NCI-H1930 (cell line): Measurements from ENCODE around the gene USP9Y.
"Not testable (repeated sequence)": the region's sequence is repeated elsewhere in the genome, so short reads cannot be mapped to it uniquely, and the experiment has no call there.

Experiments
- DNase-seq, 2 experiments: peaks; one replicate each; lab custom pipeline; 2025; lab: John Stamatoyannopoulos, UW

Gene USP9Y, protein sequence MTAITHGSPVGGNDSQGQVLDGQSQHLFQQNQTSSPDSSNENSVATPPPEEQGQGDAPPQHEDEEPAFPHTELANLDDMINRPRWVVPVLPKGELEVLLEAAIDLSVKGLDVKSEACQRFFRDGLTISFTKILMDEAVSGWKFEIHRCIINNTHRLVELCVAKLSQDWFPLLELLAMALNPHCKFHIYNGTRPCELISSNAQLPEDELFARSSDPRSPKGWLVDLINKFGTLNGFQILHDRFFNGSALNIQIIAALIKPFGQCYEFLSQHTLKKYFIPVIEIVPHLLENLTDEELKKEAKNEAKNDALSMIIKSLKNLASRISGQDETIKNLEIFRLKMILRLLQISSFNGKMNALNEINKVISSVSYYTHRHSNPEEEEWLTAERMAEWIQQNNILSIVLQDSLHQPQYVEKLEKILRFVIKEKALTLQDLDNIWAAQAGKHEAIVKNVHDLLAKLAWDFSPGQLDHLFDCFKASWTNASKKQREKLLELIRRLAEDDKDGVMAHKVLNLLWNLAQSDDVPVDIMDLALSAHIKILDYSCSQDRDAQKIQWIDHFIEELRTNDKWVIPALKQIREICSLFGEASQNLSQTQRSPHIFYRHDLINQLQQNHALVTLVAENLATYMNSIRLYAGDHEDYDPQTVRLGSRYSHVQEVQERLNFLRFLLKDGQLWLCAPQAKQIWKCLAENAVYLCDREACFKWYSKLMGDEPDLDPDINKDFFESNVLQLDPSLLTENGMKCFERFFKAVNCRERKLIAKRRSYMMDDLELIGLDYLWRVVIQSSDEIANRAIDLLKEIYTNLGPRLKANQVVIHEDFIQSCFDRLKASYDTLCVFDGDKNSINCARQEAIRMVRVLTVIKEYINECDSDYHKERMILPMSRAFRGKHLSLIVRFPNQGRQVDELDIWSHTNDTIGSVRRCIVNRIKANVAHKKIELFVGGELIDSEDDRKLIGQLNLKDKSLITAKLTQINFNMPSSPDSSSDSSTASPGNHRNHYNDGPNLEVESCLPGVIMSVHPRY (N-terminal part only)

DNA sequence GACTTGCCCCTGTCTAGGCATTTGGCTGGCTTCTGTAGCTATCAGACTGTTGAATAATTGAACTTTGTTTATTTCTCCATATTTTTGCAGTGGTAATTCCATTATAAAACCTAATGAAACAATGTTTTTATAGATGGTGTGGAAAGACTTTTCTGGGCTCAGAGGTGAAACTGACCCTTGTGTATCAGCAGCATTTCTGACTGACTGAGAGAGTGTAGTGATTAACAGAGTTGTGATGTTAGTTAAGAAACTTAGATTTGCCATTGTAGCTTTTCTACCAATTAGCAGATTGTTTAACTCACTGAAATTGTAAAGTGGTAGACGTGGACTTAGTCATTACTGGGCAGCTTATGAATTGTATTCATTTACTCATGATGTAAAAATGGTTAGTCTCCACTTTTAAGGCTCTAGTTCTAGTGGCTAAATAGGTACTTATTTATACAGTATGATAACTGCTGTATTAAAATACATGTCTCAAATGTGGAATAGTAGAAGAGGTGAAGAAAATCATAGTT lies at the start of gene USP9Y:
USP9Y (plus strand) TSS at position 51 of the 515 bp plus-strand sequence. CDS start 8,217 bp downstream, outside the sequence.
- no peak for DNase-seq

DNA sequence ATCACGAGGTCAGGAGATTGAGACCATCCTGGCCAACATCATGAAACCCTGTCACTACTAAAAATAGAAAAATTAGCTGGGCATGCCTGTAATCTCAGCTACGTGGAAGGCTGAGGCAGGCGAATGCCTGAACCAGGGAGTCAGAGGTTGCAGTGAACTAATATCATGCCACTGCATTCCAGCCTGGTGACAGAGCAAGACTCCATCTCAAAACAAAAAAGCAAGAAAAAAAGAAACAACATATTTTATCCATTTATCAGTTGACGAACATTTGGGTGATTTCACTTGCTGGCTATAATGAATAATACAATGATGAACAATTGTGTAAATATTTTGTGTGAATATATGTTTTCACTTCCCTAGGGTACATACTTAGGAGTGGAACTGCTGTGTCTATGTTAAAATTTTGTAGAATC lies 49.4 kb upstream of the USP9Y start:
- DNase-seq: no peak

DNA sequence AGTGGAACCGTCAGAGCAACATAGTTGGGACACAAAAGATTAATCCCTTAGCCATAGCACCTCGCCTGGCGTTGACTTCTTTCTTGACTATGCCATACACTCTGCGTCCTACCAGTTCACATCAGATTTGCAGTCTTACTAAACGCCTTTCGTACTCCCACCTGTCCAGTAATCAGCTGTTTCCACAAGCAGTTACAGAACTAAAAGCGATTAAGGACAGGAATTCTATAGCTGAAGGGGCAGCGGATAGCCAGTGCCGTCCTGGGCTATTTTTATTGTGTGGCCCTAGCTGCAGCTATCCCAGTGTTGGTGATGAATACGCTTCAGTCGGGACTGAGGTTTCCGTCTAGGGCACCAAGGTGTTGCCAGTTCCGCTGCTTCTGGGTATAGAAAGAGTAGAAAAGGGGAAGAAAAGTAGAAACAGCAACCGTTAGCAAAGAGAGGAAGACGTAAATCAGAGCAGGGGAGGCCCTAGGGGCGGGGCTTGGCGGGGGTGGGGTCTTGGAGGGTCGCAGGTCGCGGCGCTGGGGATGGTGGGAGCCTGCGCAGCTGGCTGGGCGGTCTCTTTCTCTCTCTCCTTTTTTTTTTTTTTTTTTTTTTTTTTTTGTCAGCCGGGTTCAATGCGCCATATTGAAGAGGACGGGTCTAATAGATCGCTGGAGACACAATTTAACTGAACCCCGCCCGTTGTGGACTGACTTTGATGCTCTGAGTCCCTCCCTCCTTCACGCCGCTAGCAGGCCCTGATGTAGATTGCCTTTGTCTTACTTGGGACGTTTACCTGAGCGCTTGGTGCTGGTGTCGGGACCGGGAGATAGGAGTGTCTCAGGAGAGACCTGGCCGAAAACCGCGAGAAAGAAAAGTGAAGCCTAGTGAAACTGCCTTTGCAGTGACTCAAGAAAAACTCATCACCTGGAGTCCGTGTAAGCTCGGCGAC lies 39.0 kb upstream of the USP9Y start:
- DNase-seq: no peak

DNA sequence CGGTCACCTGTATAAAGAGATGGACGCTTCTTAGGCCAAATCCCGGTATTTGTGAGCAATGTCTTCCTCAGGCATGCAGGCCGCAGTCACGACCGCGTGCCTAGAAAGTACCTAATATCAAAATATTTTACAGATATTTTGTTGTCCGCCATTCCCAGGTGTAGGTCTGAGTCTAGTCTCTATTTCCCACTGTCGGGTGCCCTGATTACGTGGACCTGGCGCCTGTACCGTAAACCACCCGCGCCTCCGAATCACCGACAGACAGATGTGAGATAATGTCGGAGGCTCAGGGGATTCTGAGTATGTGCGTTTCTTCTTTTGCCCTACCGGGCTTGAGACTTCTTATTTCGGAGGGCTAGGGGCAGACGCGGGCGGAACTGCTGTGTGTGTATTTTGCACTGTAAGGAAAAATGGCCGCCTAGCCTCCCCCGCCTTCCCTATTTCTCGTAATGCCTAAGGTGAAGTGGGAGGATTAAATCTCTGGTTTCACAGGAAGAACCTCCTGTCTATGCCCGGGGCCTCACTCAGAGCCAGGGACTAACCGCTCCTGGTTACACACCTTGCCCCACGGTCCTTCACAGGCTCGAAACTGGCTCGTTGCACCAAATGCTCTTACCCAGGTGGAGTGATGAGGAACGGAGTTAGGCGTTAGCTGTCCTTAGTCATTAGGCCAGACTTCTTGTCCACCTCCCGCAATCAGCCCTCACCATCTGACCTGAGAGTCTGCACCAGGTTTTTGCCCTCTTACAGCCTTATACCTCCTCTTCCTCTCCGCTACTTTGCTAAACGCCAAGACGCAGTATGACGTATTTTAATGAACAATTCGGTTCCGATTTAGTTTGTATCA lies 38.1 kb upstream of the USP9Y start:
- no peak for DNase-seq

DNA sequence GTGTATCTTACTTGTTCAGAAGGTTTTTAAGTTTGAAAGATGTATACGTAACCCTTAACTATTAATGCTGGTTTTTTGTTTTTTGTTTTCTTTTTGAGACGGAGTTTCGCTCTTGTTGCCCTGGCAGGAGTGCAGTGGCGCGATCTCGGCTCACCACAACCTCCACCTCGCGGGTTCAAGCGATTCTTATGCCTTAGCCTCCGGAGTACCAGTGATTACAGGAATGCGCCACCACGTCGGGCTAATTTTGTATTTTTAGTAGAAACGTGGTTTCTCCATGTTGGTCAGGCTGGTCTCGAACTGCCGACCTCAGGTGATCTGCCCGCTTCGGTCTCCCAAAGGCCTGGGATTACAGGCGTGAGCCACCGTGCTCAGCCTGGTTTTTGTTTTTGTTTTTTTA lies 37.2 kb upstream of the USP9Y start:
- not testable (repeated sequence) for DNase-seq

DNA sequence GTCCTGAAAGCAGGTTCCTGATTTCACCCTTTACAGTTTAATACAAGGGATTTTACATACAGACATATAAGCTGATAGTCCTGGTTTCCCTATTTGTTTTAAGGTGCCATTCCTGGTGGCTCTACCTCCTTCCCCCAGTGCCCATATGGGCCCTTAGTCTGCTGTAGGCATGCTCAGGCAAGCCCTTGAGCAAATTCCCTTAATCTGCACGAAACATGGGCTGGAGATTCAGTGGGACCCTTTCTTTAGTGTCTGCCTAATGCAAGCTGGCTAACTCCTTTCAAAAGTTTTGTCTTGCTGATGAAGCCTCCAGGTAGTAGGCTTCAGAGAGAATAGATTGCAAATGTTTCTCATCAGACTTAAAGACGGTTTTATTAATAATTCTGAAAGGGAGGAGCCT lies 22.9 kb upstream of the USP9Y start:
- DNase-seq: no peak

DNA sequence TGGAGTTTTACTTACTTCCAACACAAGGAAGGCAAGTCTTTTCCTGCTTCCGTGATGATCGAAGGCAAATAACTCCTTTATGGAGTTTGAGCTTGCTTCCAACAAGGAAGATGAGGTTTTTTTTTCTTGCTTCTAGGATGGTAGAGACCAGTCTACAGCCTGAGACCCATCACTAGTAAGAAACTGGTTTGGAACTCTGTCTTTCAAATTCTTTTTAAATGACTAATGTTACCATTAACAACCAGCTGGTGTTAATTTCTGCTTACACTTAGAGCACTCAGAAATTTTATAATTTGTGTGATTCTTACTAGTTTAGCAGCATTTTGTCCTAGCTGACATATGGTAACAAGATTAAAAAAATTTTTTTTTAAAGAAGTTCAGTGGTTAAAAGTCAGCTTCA lies 19.5 kb upstream of the USP9Y start:
- DNase-seq: no peak

DNA sequence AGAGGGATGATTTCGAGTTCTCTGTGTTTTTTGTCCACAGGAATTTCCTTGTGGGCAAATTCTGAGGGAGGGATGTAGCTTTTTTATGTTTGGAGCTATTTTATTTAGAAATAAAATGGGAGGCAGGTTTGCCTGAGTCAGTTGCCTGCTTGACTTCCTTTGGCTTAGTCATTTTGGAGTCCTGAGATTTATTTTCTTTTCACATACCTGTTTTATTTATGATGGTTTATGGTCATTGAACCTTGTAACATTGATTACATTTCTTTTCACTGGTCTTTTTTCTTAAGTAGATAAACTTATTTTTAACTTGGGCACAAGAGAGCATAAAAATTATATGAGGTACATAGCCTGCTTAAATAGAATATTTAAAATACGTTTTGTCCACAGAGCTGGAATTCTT lies 12.7 kb upstream of the USP9Y start:
- DNase-seq: no peak

DNA sequence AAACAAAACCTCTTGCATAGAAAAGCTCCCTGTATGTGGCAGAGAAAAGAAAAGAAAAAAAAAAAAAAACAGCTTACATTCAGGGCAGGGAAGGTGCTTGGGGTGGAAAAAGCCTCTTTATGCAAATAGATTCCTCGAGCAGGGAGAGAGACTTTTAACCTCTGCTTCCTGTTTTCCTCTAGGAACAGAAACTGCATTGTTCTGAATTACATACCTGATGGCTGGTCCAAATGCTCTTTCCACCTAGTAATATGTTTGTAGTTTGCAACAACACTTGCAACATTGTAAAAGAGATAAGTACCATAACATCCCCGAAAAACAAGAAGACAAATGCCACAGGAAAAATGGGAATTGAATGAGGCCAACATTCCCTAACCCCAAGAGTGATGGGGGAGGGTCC lies 944 bp upstream of the USP9Y start:
- DNase-seq: no peak

DNA sequence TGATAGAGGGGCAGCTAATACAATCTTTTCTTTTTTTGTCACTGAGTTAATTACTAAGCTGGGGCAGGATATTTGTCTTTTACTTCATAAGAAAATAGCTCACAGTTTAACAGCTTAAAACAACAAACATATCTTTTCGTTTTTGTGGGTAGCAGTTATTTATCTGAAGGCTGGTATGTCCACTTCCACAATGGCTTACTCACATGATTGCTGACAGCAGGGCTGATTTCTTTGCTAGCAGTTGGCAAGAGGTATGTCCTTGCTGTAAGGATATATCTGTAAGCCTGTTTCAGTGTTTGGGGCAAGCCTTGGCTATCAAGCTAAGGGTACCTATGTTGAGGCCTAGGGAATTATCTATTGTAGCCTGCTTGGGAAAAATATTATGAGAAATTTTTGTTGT lies 1.1 kb downstream of the USP9Y start:
- DNase-seq: no peak

DNA sequence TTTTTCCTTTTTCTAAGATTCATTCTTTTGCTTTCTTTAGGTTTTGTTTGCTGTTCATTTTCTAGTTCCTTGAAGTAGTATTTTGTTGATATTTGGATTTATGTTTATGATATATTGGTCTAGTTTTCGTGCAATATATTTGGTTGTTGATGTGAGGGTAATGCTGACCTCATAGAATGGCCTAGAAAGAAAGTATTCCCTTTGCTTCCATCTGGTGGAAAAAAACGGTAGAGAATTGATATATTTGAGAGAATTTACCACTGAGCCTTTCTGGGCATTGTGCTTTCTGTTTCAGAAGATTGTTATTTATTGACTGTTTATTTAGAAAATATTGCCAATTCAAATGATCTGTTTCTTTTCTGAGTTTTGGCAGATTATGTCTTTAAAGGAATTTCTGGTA lies 9.4 kb downstream of the USP9Y start:
- DNase-seq: no peak

DNA sequence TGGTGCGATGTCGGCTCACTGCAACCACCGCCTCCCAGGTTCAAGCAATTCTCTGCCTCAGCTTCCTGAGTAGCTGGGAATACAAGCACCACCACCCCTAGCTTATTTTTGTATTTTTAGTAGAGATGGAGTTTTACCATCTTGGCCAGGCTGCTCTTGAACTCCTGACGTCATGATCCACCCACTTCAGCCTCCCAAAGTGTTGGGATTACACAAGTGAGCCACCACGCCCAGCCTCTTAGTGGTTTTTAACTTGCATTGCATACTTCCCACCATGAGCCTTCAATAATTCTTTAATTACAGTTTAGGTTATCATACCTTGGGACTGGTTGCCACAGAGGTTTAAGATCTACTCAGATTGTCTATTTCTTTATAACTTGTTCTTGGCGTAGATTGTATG lies 14.3 kb downstream of the USP9Y start:
- DNase-seq: no peak

DNA sequence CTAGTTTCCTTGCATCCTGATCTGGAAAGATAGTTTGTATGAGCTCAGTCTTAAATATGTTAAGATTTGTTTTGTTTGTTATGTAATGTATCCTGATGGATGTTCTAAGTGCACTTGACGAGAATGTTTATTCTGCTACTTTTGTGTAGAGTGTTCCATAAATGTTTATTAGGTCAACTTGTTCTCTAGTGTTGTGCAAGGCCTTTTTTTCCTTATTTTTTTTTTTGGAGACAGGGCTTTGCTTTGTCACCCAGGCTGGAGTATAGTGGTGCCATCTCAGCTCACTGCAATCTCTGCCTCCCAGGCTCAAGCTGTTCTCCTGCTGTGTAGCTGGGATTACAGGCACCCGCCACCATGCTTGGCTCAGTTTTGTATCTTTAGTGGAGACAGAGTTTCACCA lies 28.7 kb downstream of the USP9Y start:
- no peak for DNase-seq

DNA sequence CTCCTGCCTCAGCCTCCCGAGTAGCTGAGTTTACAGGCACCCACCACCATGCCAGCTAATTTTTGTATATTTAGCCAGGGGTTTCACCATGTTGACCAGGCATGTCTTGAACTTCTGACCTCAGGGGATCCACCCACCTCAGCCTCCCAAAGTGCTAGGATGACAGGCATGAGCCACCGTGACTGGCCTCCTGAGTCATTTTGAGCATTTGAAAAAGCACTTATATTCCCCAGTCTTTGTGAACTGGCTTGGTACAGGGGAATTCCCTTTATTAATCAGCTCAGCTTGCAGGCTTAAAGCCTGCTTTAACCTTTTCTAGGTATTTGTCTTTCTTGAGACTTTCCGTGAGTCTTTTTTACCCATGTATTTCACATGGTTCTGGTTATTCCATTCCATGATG lies 32.6 kb downstream of the USP9Y start:
- no peak for DNase-seq

DNA sequence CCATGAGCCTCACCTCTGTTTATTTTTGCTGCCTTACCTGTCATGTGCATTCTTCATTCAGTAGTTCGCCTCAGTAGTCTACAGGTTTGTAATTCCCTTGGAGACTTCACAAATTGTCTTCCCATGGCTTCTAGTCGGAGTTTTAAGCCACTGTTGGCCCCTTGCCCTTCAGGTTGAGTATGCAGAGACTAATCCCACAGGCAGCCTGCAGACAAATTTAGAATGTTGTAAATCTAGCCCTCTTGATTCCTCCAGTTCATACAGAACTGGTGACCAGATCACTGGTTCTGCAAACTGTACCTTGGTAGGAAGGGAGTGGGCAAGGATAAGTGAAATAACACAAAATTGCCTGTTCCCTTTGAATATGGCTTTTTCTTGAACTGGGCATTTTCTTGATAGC lies 33.0 kb downstream of the USP9Y start:
- no peak for DNase-seq

DNA sequence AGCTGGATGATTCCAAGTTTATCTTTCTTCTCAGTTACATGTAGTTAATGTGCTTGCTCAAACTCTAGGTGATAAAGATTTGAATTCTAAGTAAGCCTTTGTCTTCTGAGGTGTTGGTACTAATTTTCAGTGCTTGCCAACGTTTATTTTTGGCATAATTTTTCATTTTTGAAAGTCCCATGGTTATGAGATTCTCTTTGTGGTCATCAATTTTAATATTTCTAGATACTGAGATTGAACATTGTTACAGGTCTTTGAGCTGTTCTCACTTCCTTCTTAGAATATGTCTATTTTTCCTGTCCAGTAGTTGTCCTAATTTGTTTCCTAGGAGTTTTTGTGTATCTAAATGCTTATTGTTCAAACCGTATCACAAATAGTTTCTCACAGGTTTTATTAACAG lies 40.4 kb downstream of the USP9Y start:
- DNase-seq: no peak

DNA sequence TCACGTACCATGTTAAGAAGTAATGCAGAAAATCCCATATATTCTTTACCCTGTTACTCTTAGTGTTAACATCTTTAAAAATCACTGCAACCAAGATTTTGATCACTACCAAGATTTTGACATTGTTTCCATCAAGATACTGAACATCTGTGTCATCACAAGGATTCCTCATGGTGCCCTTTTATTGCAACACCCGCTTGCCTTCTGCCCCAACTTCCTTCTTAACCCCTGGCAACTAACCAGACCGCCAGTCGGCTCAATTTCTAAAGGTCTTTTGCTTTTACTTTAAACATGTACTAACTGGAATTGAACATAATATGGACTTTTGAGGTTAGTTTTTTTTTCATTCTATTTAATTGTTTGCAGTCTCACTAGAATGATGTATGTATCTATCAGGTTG lies 41.7 kb downstream of the USP9Y start:
- no peak for DNase-seq

DNA sequence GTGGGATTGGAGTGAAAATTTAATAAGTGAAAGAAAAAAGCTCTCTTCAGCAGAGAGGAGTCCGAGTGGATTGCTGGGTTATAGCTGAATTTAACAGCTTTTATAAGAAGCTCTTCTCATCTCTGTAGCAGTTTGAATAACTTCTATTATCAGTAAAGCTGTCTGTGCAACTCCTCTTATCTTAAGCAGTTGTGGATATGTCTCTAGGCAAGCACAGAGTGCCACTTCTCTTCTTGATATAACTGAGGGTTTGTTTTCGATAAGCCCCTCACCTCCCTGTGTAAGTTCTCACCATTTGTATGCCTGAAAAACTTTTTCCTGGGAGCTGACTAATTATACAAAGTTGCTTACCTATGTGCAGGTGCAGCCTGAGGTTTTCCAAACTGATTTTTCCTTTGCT lies 43.1 kb downstream of the USP9Y start:
- no peak for DNase-seq

DNA sequence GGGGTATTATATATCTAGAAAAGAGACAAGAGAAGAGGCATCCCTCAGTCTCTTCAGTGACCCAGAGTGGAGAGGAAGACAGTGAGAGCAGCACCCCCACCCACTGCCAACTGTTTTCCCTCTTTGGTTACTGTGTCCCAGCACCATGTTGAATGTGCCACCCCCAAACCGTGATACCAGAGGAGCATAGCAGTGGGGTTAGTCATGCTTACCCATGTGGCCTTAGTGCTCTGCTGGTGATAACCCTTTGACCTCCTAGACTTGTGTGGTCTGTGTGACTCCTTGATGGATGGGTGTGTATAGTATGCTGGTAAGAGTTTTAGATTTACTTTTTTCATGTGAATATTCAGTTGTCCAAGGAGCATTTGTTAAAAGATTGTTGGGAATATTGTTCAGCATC lies 48.3 kb downstream of the USP9Y start:
- DNase-seq: no peak

DNA sequence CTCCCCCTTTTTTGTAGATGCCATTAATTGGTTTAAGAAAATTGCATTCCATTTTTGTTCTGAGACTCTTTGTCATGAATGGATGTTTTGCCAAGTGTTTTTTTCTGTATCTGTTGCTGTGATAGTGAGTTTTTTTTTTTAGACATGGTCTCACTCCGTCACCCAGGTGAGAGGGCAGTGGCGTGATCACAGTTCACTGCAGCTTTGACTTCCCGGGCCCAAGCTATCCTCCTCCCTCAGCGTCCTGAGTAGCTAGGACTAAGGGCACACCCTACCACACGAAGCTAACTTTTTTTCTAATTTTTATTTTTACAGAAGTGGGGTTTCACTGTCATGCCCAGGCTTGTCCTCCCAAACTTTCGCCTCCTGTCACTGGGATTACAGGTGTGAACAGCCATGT lies 51.8 kb downstream of the USP9Y start:
- no peak for DNase-seq

DNA sequence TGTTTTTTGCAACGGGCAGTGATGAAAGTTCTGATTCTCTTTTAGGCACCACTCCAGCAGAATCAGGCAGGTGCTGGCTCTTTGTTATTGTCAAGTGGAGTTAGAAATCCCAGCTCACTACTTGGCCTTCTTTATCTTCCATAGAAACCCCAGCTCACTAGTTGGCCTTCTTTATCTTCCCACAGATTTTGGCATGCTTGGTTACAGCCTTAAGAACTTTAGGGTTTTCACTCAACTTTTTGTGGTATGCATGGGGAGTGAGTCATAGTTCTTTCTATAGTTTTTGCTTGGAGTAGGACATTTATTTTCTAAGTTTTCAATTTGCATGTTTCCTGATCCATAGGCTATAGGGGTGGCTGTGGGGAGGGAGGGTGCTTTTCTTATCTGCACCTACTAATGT lies 55.0 kb downstream of the USP9Y start:
- DNase-seq: no peak
